Measurements from ENCODE around the gene PRKCZ. TPM values are rescaled to one million over a fixed set of nuclear protein-coding genes. Genes with fewer than 3 reads are reported as not detected.

PRKCZ gene
- total and polyA plus RNA-seq, 4 donors: 4.8 to 9.9 (median 8.4) TPM

- TF ChIP-seq REST (IDR thresholded peaks at IDR 0.05): no peak
These were observed 34.9 kb downstream of the PRKCZ start (continued) for GRCh38 chr1:2085080-2085479.

GRCh38 chr1:2086446-2087078 is 36.4 kb downstream of the PRKCZ start:
- Histone ChIP-seq H3K27me3 (ENCODE audit: control insufficient read depth in 4 of 4, insufficient read depth in 4 of 4, low read length in 3 of 4) (no peaks in the 10 kb centered on the region), H3K27ac (ENCODE audit: low read depth in 1 of 2, low read length in 2 of 2) (no peak overlapping the region), H3K4me3 (ENCODE audit: low read depth in 1 of 3, low read length in 3 of 3) (no peak overlapping the region), H3K9ac (ENCODE audit: low read depth in 1 of 2, low read length in 2 of 2) (no peak overlapping the region), H3K36me3 (ENCODE audit: control insufficient read depth in 4 of 4, insufficient read depth in 3 of 4, low read depth in 1 of 4, low read length in 3 of 4) (peaks cover 0 to 2% (median 0%) of the 10 kb centered on the region in 4 donors), H3K4me1 (ENCODE audit: control insufficient read depth in 4 of 4, insufficient read depth in 4 of 4, low read length in 3 of 4) (no peaks in the 10 kb centered on the region), H3K9me3 (ENCODE audit: control insufficient read depth in 4 of 4, low read length in 3 of 4) (no peaks in the 10 kb centered on the region)
- no peak for DNase-seq (ENCODE audit: low spot score)
- WGBS: 94% methylated on average over 26 of the region's 26 CpGs
- TF ChIP-seq YY1 (IDR thresholded peaks at IDR 0.05) (no peak), MAX (IDR thresholded peaks at IDR 0.05) (no peak), SP1 (IDR thresholded peaks at IDR 0.05) (no peak), HNF4A (conservative IDR thresholded peaks at IDR 0.05) (no peak), HNF4G (IDR thresholded peaks at IDR 0.05) (no peak), RAD21 (IDR thresholded peaks at IDR 0.05) (no peak), JUND (IDR thresholded peaks at IDR 0.05) (no peak), FOXA1 (IDR thresholded peaks at IDR 0.05) (no peak)

GRCh38 chr1:2087766-2088165 is 37.6 kb downstream of the PRKCZ start:
- Histone ChIP-seq H3K27ac (ENCODE audit: low read depth in 1 of 2, low read length in 2 of 2) (no peak overlapping the region), H3K36me3 (ENCODE audit: control insufficient read depth in 4 of 4, insufficient read depth in 3 of 4, low read depth in 1 of 4, low read length in 3 of 4) (peaks cover 0 to 2% (median 0%) of the 10 kb centered on the region in 4 donors), H3K9ac (ENCODE audit: low read depth in 1 of 2, low read length in 2 of 2) (no peak overlapping the region), H3K9me3 (ENCODE audit: control insufficient read depth in 4 of 4, low read length in 3 of 4) (no peaks in the 10 kb centered on the region), H3K27me3 (ENCODE audit: control insufficient read depth in 4 of 4, insufficient read depth in 4 of 4, low read length in 3 of 4) (no peaks in the 10 kb centered on the region), H3K4me3 (ENCODE audit: low read depth in 1 of 3, low read length in 3 of 3) (no peak overlapping the region), H3K4me1 (ENCODE audit: control insufficient read depth in 4 of 4, insufficient read depth in 4 of 4, low read length in 3 of 4) (no peaks in the 10 kb centered on the region)
- no peak for DNase-seq (ENCODE audit: low spot score)
- 92% methylated on average over 21 of the region's 21 CpGs for WGBS
- TF ChIP-seq FOXA1 (IDR thresholded peaks at IDR 0.05): no peak
- TF ChIP-seq HNF4G (IDR thresholded peaks at IDR 0.05): no peak
- no peak for TF ChIP-seq JUND (IDR thresholded peaks at IDR 0.05)
- no peak for TF ChIP-seq TAF1 (conservative IDR thresholded peaks at IDR 0.05)
- TF ChIP-seq FOXA2 (IDR thresholded peaks at IDR 0.05): no peak
- TF ChIP-seq YY1 (IDR thresholded peaks at IDR 0.05): no peak
- no peak for TF ChIP-seq GABPA (IDR thresholded peaks at IDR 0.05 in 1 of 2, conservative IDR thresholded peaks at IDR 0.05 in 1 of 2)
- TF ChIP-seq, protein P1, sequence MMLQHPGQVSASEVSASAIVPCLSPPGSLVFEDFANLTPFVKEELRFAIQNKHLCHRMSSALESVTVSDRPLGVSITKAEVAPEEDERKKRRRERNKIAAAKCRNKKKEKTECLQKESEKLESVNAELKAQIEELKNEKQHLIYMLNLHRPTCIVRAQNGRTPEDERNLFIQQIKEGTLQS (IDR thresholded peaks at IDR 0.05): no peak
- TF ChIP-seq ZBTB33 (IDR thresholded peaks at IDR 0.05): no peak
- no peak for TF ChIP-seq HNF4A (conservative IDR thresholded peaks at IDR 0.05)
- no peak for TF ChIP-seq REST (IDR thresholded peaks at IDR 0.05)
- no peak for TF ChIP-seq MAX (IDR thresholded peaks at IDR 0.05)
